ENCODE results near the gene GABBR2.

GABBR2 gene

GRCh38 chr9:98647236-98647635, 61.5 kb downstream of the GABBR2 start:
- TF ChIP-seq, protein P1, sequence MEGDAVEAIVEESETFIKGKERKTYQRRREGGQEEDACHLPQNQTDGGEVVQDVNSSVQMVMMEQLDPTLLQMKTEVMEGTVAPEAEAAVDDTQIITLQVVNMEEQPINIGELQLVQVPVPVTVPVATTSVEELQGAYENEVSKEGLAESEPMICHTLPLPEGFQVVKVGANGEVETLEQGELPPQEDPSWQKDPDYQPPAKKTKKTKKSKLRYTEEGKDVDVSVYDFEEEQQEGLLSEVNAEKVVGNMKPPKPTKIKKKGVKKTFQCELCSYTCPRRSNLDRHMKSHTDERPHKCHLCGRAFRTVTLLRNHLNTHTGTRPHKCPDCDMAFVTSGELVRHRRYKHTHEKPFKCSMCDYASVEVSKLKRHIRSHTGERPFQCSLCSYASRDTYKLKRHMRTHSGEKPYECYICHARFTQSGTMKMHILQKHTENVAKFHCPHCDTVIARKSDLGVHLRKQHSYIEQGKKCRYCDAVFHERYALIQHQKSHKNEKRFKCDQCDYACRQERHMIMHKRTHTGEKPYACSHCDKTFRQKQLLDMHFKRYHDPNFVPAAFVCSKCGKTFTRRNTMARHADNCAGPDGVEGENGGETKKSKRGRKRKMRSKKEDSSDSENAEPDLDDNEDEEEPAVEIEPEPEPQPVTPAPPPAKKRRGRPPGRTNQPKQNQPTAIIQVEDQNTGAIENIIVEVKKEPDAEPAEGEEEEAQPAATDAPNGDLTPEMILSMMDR (IDR thresholded peaks at IDR 0.05; ENCODE audit: low read depth, low read length, missing control alignments) = no peak
- H3K4me3 ChIP-seq (ENCODE audit: low read depth, low read length) = no peak overlapping the region
- no peak for DNase-seq (ENCODE audit: low read depth)

DNA sequence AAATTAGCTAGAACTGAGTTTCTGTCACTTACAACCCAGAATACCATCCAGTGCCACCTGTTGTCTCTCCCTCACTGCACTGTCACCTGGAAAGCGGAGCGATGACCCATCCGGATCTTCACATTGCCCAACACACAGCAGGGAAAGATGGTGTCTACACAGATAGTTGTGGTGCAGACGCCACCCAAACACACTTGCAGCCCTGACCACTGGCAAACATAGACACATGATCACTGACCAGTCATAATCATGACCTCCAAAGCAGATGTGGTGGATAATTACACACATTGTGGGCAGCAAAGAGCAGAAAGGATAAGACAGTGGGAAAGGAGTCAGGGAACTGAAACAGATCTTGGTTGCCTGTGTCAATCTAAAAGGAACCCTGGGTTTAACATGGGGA, 64.7 kb downstream of the GABBR2 start:
- DNase-seq (ENCODE audit: low read depth) = no peak
- TF ChIP-seq, protein P1 (IDR thresholded peaks at IDR 0.05; ENCODE audit: low read depth, low read length, missing control alignments) = no peak
- no peak overlapping the region for H3K4me3 ChIP-seq (ENCODE audit: low read depth, low read length)

DNA sequence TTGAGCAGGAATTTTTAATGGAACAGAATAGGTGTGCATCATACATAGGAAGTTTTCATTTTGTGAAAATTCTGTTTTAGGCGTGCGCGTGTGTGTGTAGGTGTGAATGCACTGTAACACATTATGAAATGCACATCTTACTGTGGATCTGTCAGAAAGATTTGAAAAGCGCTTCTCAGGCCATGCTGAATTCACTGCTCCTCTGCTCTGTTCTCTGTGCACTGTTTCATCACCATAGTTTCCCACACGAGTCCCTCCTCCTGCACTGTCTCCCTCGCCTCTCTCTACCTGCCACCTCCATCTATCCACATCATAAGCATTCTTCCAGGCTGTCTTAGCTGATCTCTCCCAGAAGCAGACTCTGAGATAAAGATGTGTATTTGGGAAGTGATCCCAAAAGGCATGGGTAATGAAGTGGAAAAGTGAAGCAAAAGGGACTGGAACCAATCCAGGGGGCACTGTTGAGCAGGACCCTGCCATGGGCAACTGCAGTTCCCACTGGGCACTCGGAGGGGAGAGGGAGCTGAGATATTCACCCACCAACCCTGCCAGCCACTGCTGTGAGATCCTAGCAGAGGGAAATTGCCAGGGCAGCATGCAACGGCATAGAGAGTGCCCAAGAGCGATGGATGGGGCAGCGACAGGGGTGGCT, 65.9 kb downstream of the GABBR2 start:
- no peak overlapping the region for H3K4me3 ChIP-seq (ENCODE audit: low read depth, low read length)
- no peak for DNase-seq (ENCODE audit: low read depth)
- TF ChIP-seq, protein P1 (IDR thresholded peaks at IDR 0.05; ENCODE audit: low read depth, low read length, missing control alignments) = no peak

GRCh38 chr9:98641695-98642094, 67.0 kb downstream of the GABBR2 start:
- TF ChIP-seq, protein P1 (IDR thresholded peaks at IDR 0.05; ENCODE audit: low read depth, low read length, missing control alignments) = no peak
- H3K4me3 ChIP-seq (ENCODE audit: low read depth, low read length) = no peak overlapping the region
- no peak for DNase-seq (ENCODE audit: low read depth)

GRCh38 chr9:98640394-98640793, 68.3 kb downstream of the GABBR2 start:
- TF ChIP-seq, protein P1 (IDR thresholded peaks at IDR 0.05; ENCODE audit: low read depth, low read length, missing control alignments) = no peak
- DNase-seq (ENCODE audit: low read depth) = no peak
- no peak overlapping the region for H3K4me3 ChIP-seq (ENCODE audit: low read depth, low read length)

DNA sequence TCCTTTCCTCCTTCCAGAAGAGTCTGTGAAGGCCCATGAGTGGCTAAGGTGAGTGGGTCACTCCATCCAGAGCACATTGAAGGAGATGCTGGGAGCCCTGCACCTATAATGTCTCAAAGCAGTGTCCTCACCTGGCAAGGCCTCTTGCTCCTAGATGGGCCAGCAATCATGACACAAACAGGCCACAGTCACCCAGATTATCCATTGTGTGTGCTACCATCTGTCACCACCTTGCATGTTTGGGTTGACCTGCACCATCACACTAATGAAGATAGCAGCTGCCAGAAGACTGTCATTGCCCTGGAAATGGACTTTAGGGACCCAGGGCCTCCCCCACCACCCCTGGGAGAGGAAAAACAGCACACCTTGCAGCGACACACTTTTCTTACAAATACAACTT, 69.6 kb downstream of the GABBR2 start:
- no peak for DNase-seq (ENCODE audit: low read depth)
- TF ChIP-seq, protein P1 (IDR thresholded peaks at IDR 0.05; ENCODE audit: low read depth, low read length, missing control alignments) = no peak
- no peak overlapping the region for H3K4me3 ChIP-seq (ENCODE audit: low read depth, low read length)

DNA sequence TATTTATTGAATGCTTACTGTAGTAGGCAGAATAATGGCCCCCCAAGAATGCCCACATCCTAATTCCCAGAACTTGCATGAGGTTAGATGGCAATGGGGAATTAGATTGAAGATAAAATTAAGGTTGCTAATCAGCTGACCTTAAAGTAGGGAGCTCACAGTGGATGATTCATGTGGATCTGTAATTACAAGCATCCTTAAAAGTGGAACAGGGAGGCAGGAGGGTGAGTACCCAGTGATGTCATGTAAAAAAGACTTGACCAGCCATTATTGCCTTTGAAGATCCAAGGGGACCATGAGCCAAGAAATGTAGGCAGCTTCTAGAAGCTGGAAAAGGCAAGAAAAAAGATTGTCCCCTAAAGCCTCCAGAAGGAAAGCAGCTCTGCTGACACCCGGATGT, 71.4 kb downstream of the GABBR2 start:
- no peak for DNase-seq (ENCODE audit: low read depth)
- no peak overlapping the region for H3K4me3 ChIP-seq (ENCODE audit: low read depth, low read length)
- TF ChIP-seq, protein P1 (IDR thresholded peaks at IDR 0.05; ENCODE audit: low read depth, low read length, missing control alignments) = no peak
